Gastrocnemius medialis (tissue), 4 donors: ENCODE data around the gene METTL23. TPM values are rescaled to one million over a fixed set of nuclear protein-coding genes. Genes with fewer than 3 reads are reported as not detected.

Source experiments
- ATAC-seq, 2 donors: fragments of 150-250 bp; one replicate each; pipeline ENCODE4 v1.9.1; 2016
- DNase-seq, 2 donors: peaks; one replicate each; pipeline ENCODE4 v3.0.0-alpha.2; 2019
- H3K27ac ChIP-seq, 4 donors: fragments of 200-600 bp; sonication (generic); 1 replicate in 1 of 4; 2 replicates in 3 of 4; pipeline ENCODE4 v1.5.1; 2016 to 2018; ENCODE audit warnings: mild to moderate bottlenecking in 2 of 4, moderate library complexity in 1 of 4
- H3K27me3 ChIP-seq, 3 donors: fragments of 200-600 bp; sonication (generic) in 2 of 3; 1 replicate in 1 of 3; 2 replicates in 2 of 3; pipeline versions ENCODE4 v1.5.1 to v1.6.0; 2016 to 2019; ENCODE audit warnings: mild to moderate bottlenecking in 1 of 3, moderate library complexity in 1 of 3
- H3K36me3 ChIP-seq, 2 donors: fragments of 200-600 bp; sonication (generic) in 1 of 2; one replicate each; pipeline ENCODE4 v1.5.1; 2017 to 2018
- H3K4me1 ChIP-seq, 2 donors: fragments of 200-600 bp; sonication (generic) in 1 of 2; one replicate each; pipeline ENCODE4 v1.5.1; 2016 to 2017; ENCODE audit warnings: mild to moderate bottlenecking in 2 of 2
- H3K4me3 ChIP-seq, 4 donors: fragments of 200-600 bp; sonication (generic) in 3 of 4; 1 replicate in 1 of 4; 2 replicates in 3 of 4; pipeline ENCODE4 v1.5.1; 2016 to 2019; ENCODE audit warnings: mild to moderate bottlenecking in 2 of 4
- H3K9me3 ChIP-seq, 3 donors: fragments of 200-600 bp; sonication (generic) in 2 of 3; 1 replicate in 1 of 3; 2 replicates in 2 of 3; pipeline ENCODE4 v1.5.1; 2016 to 2019
- POLR2A ChIP-seq, 2 donors: fragments of 450-650 bp; IDR thresholded peaks; one replicate each; pipeline ENCODE4 v1.6.1; 2017; ENCODE audit warnings: antibody characterized with exemption in 2 of 2, mild to moderate bottlenecking in 2 of 2, moderate library complexity in 2 of 2
- in situ Hi-C, 4 donors: fragments of 200-750 bp; cut with MboI; loops; one replicate each; pipeline versions ENCODE4 v1.15.0 to v1.8.0; 2017; ENCODE audit warnings: low sequenced_read_pairs in 4 of 4
- intact Hi-C: fragments of 100-400 bp; cut with DNase I; formaldehyde crosslinking; loops from one replicate; pipeline ENCODE4 v1.15.1; 2023; ENCODE audit warnings: low total_unique reads
- total RNA-seq, 4 donors: library from RNA; depleted of rRNA; stranded (reverse); fragments of >200 nt; gene quantifications; one replicate each; pipeline versions ENCODE4 v1.1.0 to v1.2.3, GENCODE V29; 2016
- TF ChIP-seq, protein P1 (sequence below), 5 experiments: fragments of 450-650 bp in 3 of 5; fragments of 200-600 bp in 2 of 5; sonication (generic) in 2 of 5; IDR thresholded peaks in 4 of 5; conservative IDR thresholded peaks in 1 of 5; 1 replicate in 4 of 5; 2 replicates in 1 of 5; pipeline ENCODE4 v1.5.1; 2016 to 2019; ENCODE audit warnings: antibody characterized with exemption in 5 of 5, mild to moderate bottlenecking in 3 of 5, moderate library complexity in 3 of 5

Gene METTL23
- total RNA-seq, 4 donors from 2014 or later, result 23.9 to 35.5 (median 29.7) TPM

DNA sequence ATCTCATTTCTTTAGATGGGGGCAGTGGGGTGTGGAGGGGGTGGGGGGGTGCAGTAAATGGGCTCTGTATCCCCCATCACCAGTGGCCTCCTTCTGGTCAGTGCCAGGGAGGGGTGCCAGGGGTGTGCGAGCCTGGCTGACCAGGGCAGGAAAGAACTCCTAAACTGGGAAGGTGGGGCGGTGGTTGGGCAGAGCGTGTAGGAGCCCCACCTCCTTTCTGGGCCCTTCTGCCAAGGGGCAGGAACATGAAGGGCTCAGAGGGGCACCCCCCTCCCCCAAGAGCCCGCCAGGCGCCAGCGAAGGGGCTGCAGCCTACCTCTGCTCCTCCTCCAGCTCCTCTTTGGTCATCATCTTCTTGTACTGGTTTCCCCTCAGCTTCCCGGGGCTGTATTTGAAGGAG is 41.9 kb upstream of the METTL23 start:
- Histone ChIP-seq H3K9me3 (no peaks in the 10 kb centered on the region), H3K27me3 (no peaks in the 10 kb centered on the region), H3K4me1 (peaks cover 33 to 43% of the 10 kb centered on the region in 2 donors), H3K36me3 (no peaks in the 10 kb centered on the region), H3K4me3 (no peak overlapping the region), H3K27ac (no peak overlapping the region)
- TF ChIP-seq POLR2A (IDR thresholded peaks at IDR 0.05), result no peak
- TF ChIP-seq, protein P1, sequence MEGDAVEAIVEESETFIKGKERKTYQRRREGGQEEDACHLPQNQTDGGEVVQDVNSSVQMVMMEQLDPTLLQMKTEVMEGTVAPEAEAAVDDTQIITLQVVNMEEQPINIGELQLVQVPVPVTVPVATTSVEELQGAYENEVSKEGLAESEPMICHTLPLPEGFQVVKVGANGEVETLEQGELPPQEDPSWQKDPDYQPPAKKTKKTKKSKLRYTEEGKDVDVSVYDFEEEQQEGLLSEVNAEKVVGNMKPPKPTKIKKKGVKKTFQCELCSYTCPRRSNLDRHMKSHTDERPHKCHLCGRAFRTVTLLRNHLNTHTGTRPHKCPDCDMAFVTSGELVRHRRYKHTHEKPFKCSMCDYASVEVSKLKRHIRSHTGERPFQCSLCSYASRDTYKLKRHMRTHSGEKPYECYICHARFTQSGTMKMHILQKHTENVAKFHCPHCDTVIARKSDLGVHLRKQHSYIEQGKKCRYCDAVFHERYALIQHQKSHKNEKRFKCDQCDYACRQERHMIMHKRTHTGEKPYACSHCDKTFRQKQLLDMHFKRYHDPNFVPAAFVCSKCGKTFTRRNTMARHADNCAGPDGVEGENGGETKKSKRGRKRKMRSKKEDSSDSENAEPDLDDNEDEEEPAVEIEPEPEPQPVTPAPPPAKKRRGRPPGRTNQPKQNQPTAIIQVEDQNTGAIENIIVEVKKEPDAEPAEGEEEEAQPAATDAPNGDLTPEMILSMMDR (IDR thresholded peaks at IDR 0.05 in 4 of 5, conservative IDR thresholded peaks at IDR 0.05 in 1 of 5), result no peak
- in situ Hi-C loops, result no loop called here
- DNase-seq (no peak), ATAC-seq (no peak)
- intact Hi-C loops, result no loop called here

DNA sequence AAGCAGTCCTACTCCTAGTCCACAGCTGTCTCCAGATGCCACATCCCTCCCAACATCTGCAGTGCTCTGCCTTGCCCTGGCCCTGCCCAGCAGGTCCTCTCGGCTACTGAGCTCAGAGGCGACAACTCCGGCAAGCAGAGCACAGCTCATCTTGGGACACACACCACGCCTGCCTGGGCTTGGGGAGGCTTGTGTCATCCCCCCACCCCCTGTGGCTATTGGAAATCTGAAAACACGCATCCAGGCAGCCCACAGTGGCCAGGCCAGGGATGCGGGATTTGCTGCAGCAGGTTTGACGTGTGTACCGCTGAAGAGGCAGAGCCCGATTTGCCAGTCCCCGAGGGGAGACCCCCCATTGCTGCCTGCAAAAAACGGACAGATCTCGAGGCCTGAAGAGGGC is 41.3 kb upstream of the METTL23 start:
- intact Hi-C loops (no loop called here), in situ Hi-C loops (no loop called here)
- H3K4me3 ChIP-seq, result no peak overlapping the region
- no peaks in the 10 kb centered on the region for H3K27me3 ChIP-seq
- no peaks in the 10 kb centered on the region for H3K36me3 ChIP-seq
- TF ChIP-seq, protein P1 (IDR thresholded peaks at IDR 0.05 in 4 of 5, conservative IDR thresholded peaks at IDR 0.05 in 1 of 5), result no peak
- no peaks in the 10 kb centered on the region for H3K9me3 ChIP-seq
- H3K27ac ChIP-seq, result peak overlapping the region in 2 of 4 donors; percentile 54 to 70
- DNase-seq (no peak), ATAC-seq (no peak)
- H3K4me1 ChIP-seq, result peaks cover 33 to 43% of the 10 kb centered on the region in 2 donors

DNA sequence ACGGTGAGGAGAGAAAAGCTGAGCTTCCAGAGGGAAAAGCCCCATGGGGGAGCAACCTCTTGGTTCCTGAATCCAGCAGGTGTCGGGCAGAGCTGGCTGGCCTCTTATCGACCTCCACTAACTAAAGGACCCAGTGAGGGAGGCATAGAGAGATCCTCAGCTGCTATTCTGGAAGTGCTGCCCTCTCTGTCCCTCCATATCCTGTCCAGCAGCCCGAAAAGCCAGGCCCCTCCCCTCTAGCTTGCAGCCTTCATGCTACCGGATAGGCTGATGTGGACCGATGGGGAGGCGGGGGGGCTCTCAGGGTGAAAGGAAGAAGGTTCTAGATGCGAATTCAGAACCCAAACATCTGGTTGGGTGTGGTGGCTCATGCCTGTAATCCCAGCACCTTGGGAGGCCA is 40.8 kb upstream of the METTL23 start:
- intact Hi-C loops, result no loop called here
- ATAC-seq (no peak), DNase-seq (no peak)
- TF ChIP-seq, protein P1 (IDR thresholded peaks at IDR 0.05 in 4 of 5, conservative IDR thresholded peaks at IDR 0.05 in 1 of 5), result no peak
- TF ChIP-seq POLR2A (IDR thresholded peaks at IDR 0.05), result no peak
- in situ Hi-C loops, result no loop called here
- Histone ChIP-seq H3K9me3 (no peaks in the 10 kb centered on the region), H3K4me1 (peaks cover 33 to 43% of the 10 kb centered on the region in 2 donors), H3K27ac (peak overlapping the region in 2 of 4 donors; percentile 54 to 70), H3K36me3 (no peaks in the 10 kb centered on the region), H3K27me3 (no peaks in the 10 kb centered on the region), H3K4me3 (no peak overlapping the region)

DNA sequence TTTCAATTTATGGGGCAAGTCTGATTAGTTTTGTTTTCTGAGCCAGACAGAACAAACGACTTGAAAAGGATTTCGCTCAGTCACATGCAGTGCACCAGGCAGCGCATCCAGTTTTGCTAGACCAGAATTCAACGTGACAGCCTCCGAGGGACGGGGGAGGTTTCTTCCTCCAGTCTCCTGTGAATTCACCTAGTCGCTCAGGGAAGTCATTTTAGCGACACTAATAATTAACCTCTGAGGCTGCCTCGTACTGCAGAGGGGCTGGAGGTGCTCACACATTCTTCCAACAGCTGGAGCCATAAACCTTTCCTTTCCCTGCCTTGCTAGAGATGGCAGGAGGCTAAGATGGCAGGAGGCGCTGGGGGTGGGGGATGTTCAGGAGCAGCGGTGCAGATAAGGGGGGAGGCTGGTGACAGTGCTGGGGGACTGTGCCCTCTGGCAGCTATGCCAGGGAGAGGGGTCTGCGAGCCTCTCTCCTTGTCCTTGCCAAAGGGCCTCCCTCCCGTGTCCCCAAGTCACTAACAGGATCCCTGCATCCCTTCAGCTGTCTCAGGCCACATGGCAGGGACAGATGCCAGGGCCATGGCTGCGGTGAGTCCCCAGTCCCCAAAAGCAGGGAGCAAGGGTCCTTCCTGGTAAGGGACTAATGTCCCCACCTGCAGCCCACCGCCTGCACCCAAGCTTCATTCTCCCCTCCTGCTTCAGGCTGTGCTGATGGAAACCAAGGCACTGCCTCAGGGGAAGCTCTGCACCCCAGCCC is 39.9 kb upstream of the METTL23 start:
- Histone ChIP-seq H3K4me1 (peaks cover 34 to 50% of the 10 kb centered on the region in 2 donors), H3K9me3 (no peaks in the 10 kb centered on the region), H3K27me3 (no peaks in the 10 kb centered on the region), H3K36me3 (no peaks in the 10 kb centered on the region), H3K27ac (peak overlapping the region; percentile 70 to 83 (median 71)), H3K4me3 (no peak overlapping the region)
- no peak for DNase-seq
- no peak for ATAC-seq
- in situ Hi-C loops, result no loop called here
- TF ChIP-seq POLR2A (IDR thresholded peaks at IDR 0.05), result no peak
- TF ChIP-seq, protein P1 (IDR thresholded peaks at IDR 0.05 in 4 of 5, conservative IDR thresholded peaks at IDR 0.05 in 1 of 5), result no peak
- intact Hi-C loops, result no loop called here
